ENCODE results near the gene ASB3. TPM values are rescaled to one million over a fixed set of nuclear protein-coding genes. Genes with fewer than 3 reads are reported as not detected.

Gene ASB3
- total RNA-seq, 4 donors from 2014 or later = 11.0 to 21.1 (median 17.6) TPM

- TF ChIP-seq POLR2A (IDR thresholded peaks at IDR 0.05) (no peak), CTCF (IDR thresholded peaks at IDR 0.05) (no peak)
- intact Hi-C loops (cut with DNase I; ENCODE audit: low total_unique reads) = no loop called here
- DNase-seq (ENCODE audit: low spot score in 2 of 2) = no peak
- no peak overlapping the region for H3K4me3 ChIP-seq (ENCODE audit: low read depth, poor library complexity, severe bottlenecking)
Observed at GRCh38 chr2:53654396-53654795, 132.4 kb downstream of the ASB3 start.

GRCh38 chr2:53652131-53652530 lies 134.6 kb downstream of the ASB3 start:
- no peak for TF ChIP-seq POLR2A (IDR thresholded peaks at IDR 0.05)
- TF ChIP-seq CTCF (IDR thresholded peaks at IDR 0.05) = no peak
- 60 to 65% methylated on average over 2 of the region's 2 CpGs for WGBS, 2 donors
- H3K4me3 ChIP-seq (ENCODE audit: low read depth, poor library complexity, severe bottlenecking) = no peak overlapping the region
- DNase-seq (ENCODE audit: low spot score in 2 of 2) = no peak
- intact Hi-C loops (cut with DNase I; ENCODE audit: low total_unique reads) = no loop called here

- H3K4me3 ChIP-seq (ENCODE audit: low read depth, poor library complexity, severe bottlenecking) = no peak overlapping the region
- WGBS, 2 donors = 92 to 100% methylated on average over 2 of the region's 2 CpGs
- TF ChIP-seq POLR2A (IDR thresholded peaks at IDR 0.05) (no peak), CTCF (IDR thresholded peaks at IDR 0.05) (no peak)
Observed at GRCh38 chr2:53646788-53647187, 140.0 kb downstream of the ASB3 start.

GRCh38 chr2:53641290-53641689 lies 145.5 kb downstream of the ASB3 start:
- WGBS, 2 donors = 81 to 85% methylated on average over 7 of the region's 7 CpGs
- TF ChIP-seq POLR2A (IDR thresholded peaks at IDR 0.05) (no peak), CTCF (IDR thresholded peaks at IDR 0.05) (no peak)
- no peak overlapping the region for H3K4me3 ChIP-seq (ENCODE audit: low read depth, poor library complexity, severe bottlenecking)
- intact Hi-C loops (cut with DNase I; ENCODE audit: low total_unique reads) = no loop called here
- no peak for DNase-seq (ENCODE audit: low spot score in 2 of 2)

More at GRCh38 chr2:53646788-53647187, 140.0 kb downstream of the ASB3 start:
- intact Hi-C loops (cut with DNase I; ENCODE audit: low total_unique reads) = no loop called here
- DNase-seq (ENCODE audit: low spot score in 2 of 2) = no peak

DNA sequence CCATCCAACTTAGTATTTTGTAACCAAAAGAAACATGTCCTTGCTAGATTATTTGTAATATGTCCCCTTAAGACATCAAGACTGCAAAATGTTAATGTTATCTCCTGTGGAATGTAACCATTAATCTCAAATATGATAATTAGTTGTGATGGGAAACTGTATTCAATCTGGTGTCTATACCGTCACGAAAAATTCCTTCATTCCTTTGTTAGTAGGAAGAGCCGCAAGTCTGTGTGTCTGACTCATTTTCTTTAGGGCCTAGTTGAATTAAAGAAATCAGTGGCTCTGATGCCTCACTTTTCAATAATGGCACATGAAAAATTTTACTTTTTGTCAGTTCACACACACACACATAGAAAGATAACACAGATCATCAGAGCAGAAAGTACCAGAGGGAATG lies 146.3 kb downstream of the ASB3 start:
- TF ChIP-seq POLR2A (IDR thresholded peaks at IDR 0.05) (no peak), CTCF (IDR thresholded peaks at IDR 0.05) (no peak)
- no peak overlapping the region for H3K4me3 ChIP-seq (ENCODE audit: low read depth, poor library complexity, severe bottlenecking)
- intact Hi-C loops (cut with DNase I; ENCODE audit: low total_unique reads) = no loop called here
- 66% methylated on average over 3 of the region's 3 CpGs for WGBS, 2 donors
- no peak for DNase-seq (ENCODE audit: low spot score in 2 of 2)

- WGBS, 2 donors = 60 to 70% methylated on average over 6 of the region's 6 CpGs
- DNase-seq (ENCODE audit: low spot score in 2 of 2) = no peak
- intact Hi-C loops (cut with DNase I; ENCODE audit: low total_unique reads) = no loop called here
Observed at GRCh38 chr2:53636596-53636995, 150.2 kb downstream of the ASB3 start.

More at GRCh38 chr2:53636596-53636995, 150.2 kb downstream of the ASB3 start:
- TF ChIP-seq POLR2A (IDR thresholded peaks at IDR 0.05) = no peak
- TF ChIP-seq CTCF (IDR thresholded peaks at IDR 0.05) = no peak
- H3K4me3 ChIP-seq (ENCODE audit: low read depth, poor library complexity, severe bottlenecking) = no peak overlapping the region

Measured in lower leg skin (tissue), 4 donors.